RKO (cell line): Measurements from ENCODE around the gene WNT10A.
A peak's percentile ranks its signal among the peaks of the same experiment; 100 is the strongest.

Source experiments
- DNase-seq: peaks from one replicate; pipeline ENCODE4 v3.0.0-alpha.2; 2016; ENCODE audit warnings: low spot score

Gene WNT10A

DNA sequence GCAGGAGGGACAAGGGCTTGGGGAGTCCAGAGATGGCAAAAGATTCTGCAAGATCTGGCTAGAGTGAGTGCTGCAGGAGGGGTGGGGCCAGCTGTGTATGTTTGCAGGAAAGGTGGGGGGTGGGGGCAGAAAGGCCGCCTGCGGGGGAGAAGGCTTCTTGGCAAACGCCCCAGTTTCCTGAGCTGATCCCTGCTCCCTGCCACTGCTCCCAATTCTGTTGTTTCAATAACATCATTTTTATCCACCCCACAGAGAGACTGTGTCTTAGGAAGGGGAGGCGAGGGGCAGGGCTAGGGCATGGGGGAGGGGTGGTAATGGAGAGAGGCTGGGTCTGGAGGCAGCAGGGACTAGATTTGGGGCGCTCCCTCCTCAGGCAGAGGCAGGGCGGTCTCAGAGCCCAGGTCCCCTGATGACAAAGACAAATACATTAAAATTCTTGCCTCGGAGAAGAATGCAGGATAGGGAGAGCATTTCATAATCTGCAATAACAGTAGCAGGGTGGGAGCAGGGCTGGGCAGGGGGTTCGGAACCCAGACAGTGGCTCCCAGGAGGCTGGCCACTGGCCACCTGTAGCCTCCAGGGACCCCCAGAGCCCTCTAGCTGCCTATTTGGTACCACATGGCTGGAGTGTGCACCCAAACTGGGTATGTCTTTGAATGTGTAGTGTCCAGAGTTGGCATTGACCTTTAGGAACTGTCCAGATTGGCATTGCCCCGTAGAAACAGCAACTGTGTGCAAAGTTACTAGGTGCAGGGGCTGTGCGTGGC lies 23.1 kb upstream of the WNT10A start:
- DNase-seq = no peak

DNA sequence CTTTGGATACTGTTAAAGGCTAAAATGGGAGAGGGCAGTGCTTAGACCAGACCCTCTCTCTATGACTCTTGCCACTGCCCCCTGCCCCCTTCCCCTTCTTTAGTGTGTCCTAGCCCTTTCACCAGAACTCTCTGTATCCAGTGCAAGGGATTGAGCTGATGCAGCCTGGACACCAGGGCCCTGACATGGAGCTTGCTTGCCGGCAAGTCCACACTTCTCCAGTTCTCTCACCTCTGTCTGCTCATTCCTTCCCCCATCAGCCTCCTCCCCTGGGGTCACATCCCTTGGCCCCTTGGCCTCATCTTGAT lies 22.6 kb upstream of the WNT10A start:
- DNase-seq = no peak

DNA sequence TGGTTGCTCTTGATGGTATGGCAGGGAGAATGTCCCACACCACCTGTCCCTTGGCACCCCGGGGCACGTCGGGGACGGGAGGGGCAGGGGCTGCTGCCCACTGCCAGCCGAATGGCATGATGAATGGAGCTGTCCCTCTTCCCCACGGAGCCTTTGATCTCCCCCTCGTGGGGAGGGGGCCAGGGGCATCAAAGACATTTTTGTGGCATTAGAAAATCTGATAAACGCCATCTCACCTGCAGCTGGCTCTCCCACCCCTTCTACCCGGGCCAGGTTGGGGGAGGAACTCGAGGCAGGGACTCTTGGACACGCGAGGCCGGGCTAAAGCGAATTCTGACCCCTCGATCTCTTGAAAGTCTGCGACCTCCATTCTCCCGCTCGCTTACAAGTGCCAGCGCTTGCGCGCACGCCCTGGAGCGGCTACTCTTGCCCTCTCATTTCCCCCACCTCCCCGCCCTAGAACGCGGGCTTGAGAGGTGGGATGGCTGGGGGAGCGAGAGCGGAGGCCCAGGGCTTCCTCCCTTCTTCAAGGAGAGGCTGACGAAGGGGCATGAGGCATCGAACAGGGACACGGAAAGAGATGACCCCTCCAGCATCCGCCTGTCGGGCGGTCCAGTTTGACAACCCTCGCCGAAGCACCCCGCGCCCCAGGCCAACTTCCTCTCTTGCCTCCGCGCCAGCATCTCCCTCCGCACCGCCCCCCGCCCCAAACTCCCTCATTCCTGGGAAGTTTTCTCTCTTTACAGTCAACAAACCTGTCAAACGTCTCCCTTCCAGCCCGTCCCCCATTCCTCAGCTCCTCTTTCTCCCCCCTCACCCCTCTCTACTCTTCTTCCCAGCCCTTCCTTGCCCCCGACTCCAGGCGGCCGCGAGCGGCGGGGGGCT lies 21.7 kb upstream of the WNT10A start:
- no peak for DNase-seq

DNA sequence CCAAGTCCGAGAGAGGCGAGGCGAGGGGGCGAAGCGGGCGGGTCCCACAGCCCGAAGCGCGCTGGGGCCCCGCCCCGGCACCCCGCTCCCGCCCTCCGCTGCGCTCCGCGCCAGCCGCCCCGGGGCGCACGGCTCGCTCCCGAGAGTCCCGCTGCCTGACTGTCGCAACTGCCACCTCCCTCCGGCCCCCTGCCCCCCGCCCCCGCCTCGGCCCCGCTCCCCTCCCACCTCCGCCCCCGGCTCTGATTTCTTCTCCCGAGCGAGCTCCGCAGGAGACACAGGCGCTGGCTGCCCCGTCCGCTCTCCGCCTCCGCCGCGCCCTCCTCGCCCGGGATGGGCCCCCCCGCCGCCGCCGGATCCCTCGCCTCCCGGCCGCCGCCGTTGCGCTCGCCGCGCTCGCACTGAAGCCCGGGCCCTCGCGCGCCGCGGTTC lies 21.1 kb upstream of the WNT10A start, which contains the start of gene WNT6:
Gene WNT6, plus strand, starts transcription at position 250 of the 432 bp plus-strand sequence. CDS start 233 bp downstream, outside the sequence.
- no peak for DNase-seq

- no peak for DNase-seq
Measured at GRCh38 chr2:218859988-218860831, 20.4 kb upstream of the WNT10A start.

DNA sequence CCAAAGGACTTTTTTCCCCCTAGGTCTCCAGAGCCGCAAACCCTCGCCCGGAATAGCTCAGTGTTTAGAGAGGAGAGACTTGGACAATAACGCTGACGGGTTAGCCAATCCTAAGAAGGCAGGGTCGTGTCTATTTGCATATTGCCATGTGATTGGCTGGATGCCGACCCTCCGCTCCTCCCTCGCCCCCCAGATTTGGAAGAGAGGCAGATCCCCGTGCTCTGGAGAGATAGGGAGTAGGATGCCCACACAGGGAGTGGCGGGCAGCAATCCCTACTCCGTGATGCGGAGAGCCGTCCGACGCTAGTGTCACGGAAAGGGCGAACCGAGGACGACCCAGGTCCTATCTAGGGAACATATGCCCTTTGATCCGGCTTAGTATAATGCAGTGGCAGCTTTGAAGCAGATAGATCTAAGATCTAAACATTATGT lies 19.7 kb upstream of the WNT10A start:
- peak; percentile 92 for DNase-seq

DNA sequence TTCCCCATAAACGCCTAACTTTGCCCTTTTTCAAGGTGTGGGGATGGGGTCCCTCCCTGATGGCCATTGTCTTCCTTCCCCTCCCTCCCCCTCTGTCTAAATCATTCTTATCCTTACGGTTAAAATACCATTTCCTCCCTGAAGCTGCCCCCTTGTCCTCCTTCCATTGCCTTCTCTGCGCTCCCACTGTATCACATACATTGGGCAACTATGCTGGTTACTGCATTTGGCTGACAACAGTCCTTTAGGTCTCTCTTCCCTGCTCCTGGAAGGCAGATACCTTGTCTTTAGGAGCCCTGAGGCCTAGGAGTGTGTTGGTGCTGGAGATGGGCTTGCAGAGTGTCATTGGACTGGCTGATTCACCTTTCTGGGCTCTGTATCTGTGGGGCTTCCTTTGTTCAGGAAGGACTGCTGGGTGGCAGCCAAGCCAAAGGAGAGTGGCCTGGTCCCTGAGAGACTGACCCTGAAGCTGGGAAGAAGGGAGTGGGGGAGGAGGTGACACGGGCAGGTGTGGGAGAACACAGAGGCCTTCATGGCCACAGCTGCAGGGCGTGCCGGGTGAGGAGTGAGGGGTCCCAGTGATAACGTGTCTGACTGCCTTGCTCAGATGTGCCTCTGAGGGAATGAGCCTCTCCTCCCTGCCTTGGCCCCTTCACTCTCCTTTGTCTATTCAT lies 18.9 kb upstream of the WNT10A start:
- DNase-seq = no peak

DNA sequence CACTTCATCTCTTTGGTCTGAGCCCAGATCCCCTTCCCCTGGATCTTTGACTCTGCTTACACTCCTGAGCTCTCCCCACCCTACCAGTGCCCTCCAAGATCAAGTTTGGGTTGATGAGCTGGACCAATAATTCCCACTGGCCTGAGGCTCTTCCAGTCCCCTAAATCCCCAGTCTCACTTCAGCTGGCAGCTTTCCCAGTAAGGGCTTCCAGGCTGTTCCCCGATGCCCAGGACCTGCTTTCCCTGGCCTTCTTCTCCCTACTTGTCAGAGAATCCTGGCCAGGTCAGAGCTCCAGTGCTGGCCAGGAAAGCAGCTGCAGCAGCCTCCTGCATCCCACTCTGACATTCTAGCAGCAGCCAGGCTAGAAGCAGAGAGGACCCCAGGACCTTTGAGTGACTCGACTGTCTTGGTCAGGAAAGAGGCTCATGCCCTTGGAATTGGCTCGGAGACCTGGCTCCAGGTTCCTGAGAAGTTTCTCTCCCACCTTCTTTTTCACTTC lies 17.6 kb upstream of the WNT10A start:
- no peak for DNase-seq

GRCh38 chr2:218865396-218865795 lies 15.3 kb upstream of the WNT10A start:
- no peak for DNase-seq

- no peak for DNase-seq
Measured at GRCh38 chr2:218865999-218866398, 14.7 kb upstream of the WNT10A start.

DNA sequence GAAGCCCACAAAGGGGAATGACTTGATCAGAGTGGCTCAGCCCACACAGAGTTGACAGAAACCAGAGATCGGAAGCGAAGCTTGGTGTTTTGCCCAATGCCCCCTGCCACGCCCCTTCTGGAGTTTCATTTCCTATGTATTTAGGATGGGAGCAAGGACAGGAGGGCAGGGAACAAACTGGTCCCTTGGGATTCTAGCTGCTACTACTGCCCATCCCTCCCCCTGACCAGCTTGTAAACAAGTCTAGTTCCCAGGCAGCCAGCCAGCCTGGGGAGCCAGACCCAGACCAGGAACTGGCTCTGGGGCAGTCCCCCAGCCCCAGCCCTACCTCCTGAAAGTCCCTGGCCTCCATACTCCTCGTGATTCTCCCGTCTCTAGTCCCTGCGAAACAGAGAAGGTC lies 12.8 kb upstream of the WNT10A start:
- no peak for DNase-seq

GRCh38 chr2:218869064-218869463 lies 11.6 kb upstream of the WNT10A start:
- no peak for DNase-seq

DNA sequence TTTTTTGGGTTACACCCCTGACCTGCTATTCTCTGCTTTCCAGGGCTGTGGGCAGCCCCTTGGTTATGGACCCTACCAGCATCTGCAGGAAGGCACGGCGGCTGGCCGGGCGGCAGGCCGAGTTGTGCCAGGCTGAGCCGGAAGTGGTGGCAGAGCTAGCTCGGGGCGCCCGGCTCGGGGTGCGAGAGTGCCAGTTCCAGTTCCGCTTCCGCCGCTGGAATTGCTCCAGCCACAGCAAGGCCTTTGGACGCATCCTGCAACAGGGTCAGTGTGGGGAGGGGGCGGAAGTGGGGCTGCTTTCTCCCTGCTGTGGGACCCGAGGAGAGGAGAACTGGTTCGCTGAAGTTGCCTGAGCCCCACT lies 9.7 kb upstream of the WNT10A start:
- no peak for DNase-seq

GRCh38 chr2:218871345-218872302 lies 9.0 kb upstream of the WNT10A start:
- no peak for DNase-seq

DNA sequence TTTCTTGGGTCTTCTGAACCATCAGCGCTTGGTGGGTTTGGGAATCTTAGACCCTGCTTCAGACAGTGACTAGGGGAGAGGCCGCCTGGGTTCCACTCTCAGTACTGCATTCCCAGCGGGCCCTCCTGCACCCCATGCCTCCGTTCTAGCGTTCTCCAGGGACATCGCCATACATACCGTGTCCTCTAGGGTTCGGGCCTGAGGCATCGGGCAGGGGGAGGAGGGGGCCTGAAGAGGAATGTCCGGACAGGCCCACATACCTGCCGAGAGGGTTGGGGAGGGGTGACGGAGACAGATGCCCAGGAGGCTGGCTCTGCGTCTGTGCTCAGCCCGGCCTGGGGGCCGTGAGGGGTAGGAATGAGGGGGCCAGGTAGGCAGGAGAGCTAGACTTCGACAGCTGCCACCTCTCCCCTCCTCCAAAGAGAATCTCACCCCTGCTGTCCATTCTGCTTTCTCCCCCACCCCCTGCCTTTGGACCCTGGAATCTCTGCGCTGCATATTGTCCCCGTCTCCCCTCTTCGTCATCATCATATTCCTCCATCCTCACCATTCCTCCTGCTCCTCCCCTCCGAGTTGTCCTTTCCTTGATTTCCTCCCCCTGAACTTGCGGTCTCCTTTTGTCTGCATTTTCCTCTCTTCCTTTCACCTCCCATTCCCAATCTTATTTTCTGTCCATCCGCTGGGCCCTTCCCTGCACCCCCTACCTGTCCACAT lies 7.8 kb upstream of the WNT10A start:
- DNase-seq = no peak

DNA sequence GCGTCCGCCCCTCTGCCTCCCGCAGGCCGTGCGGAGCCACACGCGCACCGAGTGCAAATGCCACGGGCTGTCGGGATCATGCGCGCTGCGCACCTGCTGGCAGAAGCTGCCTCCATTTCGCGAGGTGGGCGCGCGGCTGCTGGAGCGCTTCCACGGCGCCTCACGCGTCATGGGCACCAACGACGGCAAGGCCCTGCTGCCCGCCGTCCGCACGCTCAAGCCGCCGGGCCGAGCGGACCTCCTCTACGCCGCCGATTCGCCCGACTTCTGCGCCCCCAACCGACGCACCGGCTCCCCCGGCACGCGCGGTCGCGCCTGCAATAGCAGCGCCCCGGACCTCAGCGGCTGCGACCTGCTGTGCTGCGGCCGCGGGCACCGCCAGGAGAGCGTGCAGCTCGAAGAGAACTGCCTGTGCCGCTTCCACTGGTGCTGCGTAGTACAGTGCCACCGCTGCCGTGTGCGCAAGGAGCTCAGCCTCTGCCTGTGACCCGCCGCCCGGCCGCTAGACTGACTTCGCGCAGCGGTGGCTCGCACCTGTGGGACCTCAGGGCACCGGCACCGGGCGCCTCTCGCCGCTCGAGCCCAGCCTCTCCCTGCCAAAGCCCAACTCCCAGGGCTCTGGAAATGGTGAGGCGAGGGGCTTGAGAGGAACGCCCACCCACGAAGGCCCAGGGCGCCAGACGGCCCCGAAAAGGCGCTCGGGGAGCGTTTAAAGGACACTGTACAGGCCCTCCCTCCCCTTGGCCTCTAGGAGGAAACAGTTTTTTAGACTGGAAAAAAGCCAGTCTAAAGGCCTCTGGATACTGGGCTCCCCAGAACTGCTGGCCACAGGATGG lies 7.1 kb upstream of the WNT10A start:
- no peak for DNase-seq

DNA sequence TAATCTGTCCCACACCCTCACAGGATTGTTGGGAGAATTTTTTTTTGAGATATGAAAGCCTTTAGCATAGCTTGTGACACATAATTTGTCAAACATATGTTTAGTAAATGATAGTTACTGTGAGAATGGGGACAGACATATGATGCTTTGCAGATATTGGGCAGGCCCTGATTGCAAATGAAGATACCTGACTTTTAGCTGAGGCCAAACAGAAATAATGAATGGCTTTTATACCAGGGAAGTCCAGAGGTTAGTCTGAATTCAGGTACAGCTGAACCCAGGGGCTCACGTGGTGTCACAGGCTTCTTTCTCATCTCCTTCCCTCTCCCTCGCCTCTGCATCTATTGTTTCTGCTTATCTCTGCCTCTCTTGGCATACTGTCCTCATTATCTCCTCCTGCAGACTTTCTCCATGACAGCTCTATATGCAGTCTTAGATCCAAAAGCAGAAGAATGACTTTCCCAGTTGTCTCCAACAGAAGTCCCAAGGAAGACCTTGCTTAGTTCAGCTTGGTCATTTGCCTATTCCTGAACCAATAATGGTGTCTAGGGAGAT lies 4.9 kb upstream of the WNT10A start:
- DNase-seq = no peak

DNA sequence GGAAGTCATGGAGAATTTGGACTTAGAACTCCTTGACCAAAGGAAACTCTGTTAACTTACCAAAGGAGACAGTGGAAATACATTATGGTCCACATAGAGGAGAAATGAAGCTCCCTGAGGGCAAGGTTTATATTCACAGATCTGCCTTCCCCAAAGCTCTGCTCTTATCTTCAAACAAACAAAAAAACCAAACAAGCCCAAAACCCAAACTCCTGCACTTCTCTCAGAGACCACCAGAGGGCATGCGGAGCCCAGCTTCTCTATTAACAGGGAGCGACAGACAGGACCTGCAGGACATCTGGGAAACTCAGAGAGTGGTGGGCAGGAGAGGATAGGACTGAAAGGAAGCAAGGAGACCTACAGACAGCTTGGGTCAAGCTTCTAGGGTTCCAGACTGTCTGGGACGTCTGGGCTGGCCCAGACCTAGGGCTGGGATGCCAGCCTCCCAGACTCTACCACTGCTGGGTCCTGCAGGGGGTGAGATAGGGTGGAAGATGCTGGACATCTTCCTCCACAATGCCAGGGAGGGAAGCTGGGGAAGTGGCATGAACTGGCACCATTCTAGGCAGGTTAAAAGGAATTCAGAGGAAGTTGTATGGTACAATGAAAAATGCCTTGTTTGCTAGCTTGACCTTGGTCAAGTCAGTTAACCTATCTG lies 4.0 kb upstream of the WNT10A start:
- peak; percentile 63 for DNase-seq
